ENCODE data around the gene STS. TPM values are rescaled to one million over a fixed set of nuclear protein-coding genes. Genes with fewer than 3 reads are reported as not detected.

The STS gene
- total and polyA plus RNA-seq, 4 donors = 1.8 to 6.4 (median 2.8) TPM

DNA sequence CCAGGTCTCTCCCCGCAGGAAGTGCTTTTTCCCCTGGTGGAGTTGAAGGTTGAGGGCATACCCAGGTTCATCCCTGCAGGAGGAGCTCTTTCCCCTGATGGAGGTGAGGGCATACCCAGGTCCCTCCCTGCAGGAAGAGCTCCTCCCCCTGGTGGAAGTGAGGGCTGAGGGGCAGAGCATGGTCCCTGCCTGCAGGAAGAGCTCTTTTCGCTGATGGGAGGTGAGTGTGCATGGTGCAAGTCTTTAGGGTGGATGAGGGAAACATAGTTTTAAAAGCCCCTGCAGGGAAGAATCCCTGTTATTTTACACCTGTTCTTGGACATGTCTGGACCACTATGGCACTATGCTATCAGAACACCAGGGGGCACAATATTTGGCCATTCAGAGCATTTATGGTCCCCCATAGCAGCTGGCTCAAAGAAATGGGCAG lies 44.2 kb downstream of the STS start:
- Histone ChIP-seq H3K4me1 (ENCODE audit: control insufficient read depth in 4 of 4, insufficient read depth in 4 of 4, low read length in 3 of 4) (no peaks in the 10 kb centered on the region), H3K27ac (ENCODE audit: low read depth in 1 of 2, low read length in 2 of 2) (no peak overlapping the region), H3K27me3 (ENCODE audit: control insufficient read depth in 4 of 4, insufficient read depth in 4 of 4, low read length in 3 of 4) (no peaks in the 10 kb centered on the region), H3K9ac (ENCODE audit: low read depth in 1 of 2, low read length in 2 of 2) (no peak overlapping the region), H3K9me3 (ENCODE audit: control insufficient read depth in 4 of 4, low read length in 3 of 4) (no peaks in the 10 kb centered on the region), H3K36me3 (ENCODE audit: control insufficient read depth in 4 of 4, insufficient read depth in 3 of 4, low read depth in 1 of 4, low read length in 3 of 4) (no peaks in the 10 kb centered on the region), H3K4me3 (ENCODE audit: low read depth in 1 of 3, low read length in 3 of 3) (no peak overlapping the region)
- 93% methylated on average over 2 of the region's 2 CpGs for WGBS
- DNase-seq (ENCODE audit: low spot score) = no peak
- TF ChIP-seq, protein P1, sequence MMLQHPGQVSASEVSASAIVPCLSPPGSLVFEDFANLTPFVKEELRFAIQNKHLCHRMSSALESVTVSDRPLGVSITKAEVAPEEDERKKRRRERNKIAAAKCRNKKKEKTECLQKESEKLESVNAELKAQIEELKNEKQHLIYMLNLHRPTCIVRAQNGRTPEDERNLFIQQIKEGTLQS (IDR thresholded peaks at IDR 0.05) = no peak
- no peak for TF ChIP-seq SP1 (IDR thresholded peaks at IDR 0.05)
- no peak for TF ChIP-seq HNF4G (IDR thresholded peaks at IDR 0.05)
- no peak for TF ChIP-seq GABPA (IDR thresholded peaks at IDR 0.05 in 1 of 2, conservative IDR thresholded peaks at IDR 0.05 in 1 of 2)

DNA sequence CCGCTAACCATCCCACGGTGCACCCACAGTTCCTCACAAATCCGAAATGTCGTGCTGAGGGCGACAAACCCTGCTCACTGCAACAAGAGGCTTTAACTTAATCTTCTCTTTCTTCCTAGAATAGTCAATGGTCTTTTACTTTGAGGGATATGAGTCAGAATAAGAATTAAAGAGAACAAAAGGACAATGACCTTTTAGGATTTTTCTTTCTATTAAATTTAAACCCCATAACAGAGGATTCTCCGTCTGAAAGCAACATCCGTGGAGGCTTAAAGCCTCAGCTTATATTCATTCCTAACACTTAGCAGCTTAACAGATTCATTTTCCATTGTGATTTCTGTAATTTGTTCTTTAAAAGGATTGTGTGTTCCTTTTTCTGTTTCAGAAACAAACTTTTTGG lies 45.4 kb downstream of the STS start:
- no peaks in the 10 kb centered on the region for H3K27me3 ChIP-seq (ENCODE audit: control insufficient read depth in 4 of 4, insufficient read depth in 4 of 4, low read length in 3 of 4)
- H3K4me3 ChIP-seq (ENCODE audit: low read depth in 1 of 3, low read length in 3 of 3) = no peak overlapping the region
- DNase-seq (ENCODE audit: low spot score) = no peak
- no peak overlapping the region for H3K27ac ChIP-seq (ENCODE audit: low read depth in 1 of 2, low read length in 2 of 2)
- H3K4me1 ChIP-seq (ENCODE audit: control insufficient read depth in 4 of 4, insufficient read depth in 4 of 4, low read length in 3 of 4) = no peaks in the 10 kb centered on the region
- H3K9ac ChIP-seq (ENCODE audit: low read depth in 1 of 2, low read length in 2 of 2) = no peak overlapping the region
- H3K36me3 ChIP-seq (ENCODE audit: control insufficient read depth in 4 of 4, insufficient read depth in 3 of 4, low read depth in 1 of 4, low read length in 3 of 4) = no peaks in the 10 kb centered on the region
- TF ChIP-seq, protein P2, sequence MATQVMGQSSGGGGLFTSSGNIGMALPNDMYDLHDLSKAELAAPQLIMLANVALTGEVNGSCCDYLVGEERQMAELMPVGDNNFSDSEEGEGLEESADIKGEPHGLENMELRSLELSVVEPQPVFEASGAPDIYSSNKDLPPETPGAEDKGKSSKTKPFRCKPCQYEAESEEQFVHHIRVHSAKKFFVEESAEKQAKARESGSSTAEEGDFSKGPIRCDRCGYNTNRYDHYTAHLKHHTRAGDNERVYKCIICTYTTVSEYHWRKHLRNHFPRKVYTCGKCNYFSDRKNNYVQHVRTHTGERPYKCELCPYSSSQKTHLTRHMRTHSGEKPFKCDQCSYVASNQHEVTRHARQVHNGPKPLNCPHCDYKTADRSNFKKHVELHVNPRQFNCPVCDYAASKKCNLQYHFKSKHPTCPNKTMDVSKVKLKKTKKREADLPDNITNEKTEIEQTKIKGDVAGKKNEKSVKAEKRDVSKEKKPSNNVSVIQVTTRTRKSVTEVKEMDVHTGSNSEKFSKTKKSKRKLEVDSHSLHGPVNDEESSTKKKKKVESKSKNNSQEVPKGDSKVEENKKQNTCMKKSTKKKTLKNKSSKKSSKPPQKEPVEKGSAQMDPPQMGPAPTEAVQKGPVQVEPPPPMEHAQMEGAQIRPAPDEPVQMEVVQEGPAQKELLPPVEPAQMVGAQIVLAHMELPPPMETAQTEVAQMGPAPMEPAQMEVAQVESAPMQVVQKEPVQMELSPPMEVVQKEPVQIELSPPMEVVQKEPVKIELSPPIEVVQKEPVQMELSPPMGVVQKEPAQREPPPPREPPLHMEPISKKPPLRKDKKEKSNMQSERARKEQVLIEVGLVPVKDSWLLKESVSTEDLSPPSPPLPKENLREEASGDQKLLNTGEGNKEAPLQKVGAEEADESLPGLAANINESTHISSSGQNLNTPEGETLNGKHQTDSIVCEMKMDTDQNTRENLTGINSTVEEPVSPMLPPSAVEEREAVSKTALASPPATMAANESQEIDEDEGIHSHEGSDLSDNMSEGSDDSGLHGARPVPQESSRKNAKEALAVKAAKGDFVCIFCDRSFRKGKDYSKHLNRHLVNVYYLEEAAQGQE (IDR thresholded peaks at IDR 0.05) = no peak
- TF ChIP-seq TAF1 (conservative IDR thresholded peaks at IDR 0.05) = no peak
- TF ChIP-seq, protein P3, sequence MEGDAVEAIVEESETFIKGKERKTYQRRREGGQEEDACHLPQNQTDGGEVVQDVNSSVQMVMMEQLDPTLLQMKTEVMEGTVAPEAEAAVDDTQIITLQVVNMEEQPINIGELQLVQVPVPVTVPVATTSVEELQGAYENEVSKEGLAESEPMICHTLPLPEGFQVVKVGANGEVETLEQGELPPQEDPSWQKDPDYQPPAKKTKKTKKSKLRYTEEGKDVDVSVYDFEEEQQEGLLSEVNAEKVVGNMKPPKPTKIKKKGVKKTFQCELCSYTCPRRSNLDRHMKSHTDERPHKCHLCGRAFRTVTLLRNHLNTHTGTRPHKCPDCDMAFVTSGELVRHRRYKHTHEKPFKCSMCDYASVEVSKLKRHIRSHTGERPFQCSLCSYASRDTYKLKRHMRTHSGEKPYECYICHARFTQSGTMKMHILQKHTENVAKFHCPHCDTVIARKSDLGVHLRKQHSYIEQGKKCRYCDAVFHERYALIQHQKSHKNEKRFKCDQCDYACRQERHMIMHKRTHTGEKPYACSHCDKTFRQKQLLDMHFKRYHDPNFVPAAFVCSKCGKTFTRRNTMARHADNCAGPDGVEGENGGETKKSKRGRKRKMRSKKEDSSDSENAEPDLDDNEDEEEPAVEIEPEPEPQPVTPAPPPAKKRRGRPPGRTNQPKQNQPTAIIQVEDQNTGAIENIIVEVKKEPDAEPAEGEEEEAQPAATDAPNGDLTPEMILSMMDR (IDR thresholded peaks at IDR 0.05; ENCODE audit: low read depth, low read length, missing input control) = no peak
- TF ChIP-seq, protein P4, sequence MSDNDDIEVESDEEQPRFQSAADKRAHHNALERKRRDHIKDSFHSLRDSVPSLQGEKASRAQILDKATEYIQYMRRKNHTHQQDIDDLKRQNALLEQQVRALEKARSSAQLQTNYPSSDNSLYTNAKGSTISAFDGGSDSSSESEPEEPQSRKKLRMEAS (IDR thresholded peaks at IDR 0.05) = no peak
- TF ChIP-seq RXRA (IDR thresholded peaks at IDR 0.05) = no peak
- TF ChIP-seq HNF4A (conservative IDR thresholded peaks at IDR 0.05) = no peak
- no peak for TF ChIP-seq GABPA (IDR thresholded peaks at IDR 0.05 in 1 of 2, conservative IDR thresholded peaks at IDR 0.05 in 1 of 2)
- TF ChIP-seq YY1 (IDR thresholded peaks at IDR 0.05) = no peak
- TF ChIP-seq SP1 (IDR thresholded peaks at IDR 0.05) = no peak
- TF ChIP-seq, protein P5, sequence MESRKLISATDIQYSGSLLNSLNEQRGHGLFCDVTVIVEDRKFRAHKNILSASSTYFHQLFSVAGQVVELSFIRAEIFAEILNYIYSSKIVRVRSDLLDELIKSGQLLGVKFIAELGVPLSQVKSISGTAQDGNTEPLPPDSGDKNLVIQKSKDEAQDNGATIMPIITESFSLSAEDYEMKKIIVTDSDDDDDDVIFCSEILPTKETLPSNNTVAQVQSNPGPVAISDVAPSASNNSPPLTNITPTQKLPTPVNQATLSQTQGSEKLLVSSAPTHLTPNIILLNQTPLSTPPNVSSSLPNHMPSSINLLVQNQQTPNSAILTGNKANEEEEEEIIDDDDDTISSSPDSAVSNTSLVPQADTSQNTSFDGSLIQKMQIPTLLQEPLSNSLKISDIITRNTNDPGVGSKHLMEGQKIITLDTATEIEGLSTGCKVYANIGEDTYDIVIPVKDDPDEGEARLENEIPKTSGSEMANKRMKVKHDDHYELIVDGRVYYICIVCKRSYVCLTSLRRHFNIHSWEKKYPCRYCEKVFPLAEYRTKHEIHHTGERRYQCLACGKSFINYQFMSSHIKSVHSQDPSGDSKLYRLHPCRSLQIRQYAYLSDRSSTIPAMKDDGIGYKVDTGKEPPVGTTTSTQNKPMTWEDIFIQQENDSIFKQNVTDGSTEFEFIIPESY (IDR thresholded peaks at IDR 0.05) = no peak
- TF ChIP-seq JUND (IDR thresholded peaks at IDR 0.05) = no peak
- no peak for TF ChIP-seq RAD21 (IDR thresholded peaks at IDR 0.05)
- TF ChIP-seq FOXA2 (IDR thresholded peaks at IDR 0.05) = no peak
- TF ChIP-seq EGR1 (IDR thresholded peaks at IDR 0.05; ENCODE audit: low read depth in 2 of 2) = no peak
- TF ChIP-seq, protein P1 (IDR thresholded peaks at IDR 0.05) = no peak
- TF ChIP-seq NR2F2 (IDR thresholded peaks at IDR 0.05) = no peak
- TF ChIP-seq HNF4G (IDR thresholded peaks at IDR 0.05) = no peak
- no peak for TF ChIP-seq FOXA1 (IDR thresholded peaks at IDR 0.05)
- H3K9me3 ChIP-seq (ENCODE audit: control insufficient read depth in 4 of 4, low read length in 3 of 4) = no peaks in the 10 kb centered on the region
- 97% methylated on average over 7 of the region's 7 CpGs for WGBS
